BLaER1 treated with 17β-estradiol and CSF1 and Interleukin-3, amounts not matched to agents 10 nM and 100 nM (cell line): ENCODE measurements around the gene PCDH9.

ENCODE experiments used
- H3K27ac ChIP-seq, 11 experiments: shearing (Covaris generic); formaldehyde crosslinking; 2 replicates each; pipeline ENCODE4 v1.8.1; 2022
- H3K27me3 ChIP-seq, 11 experiments: shearing (Covaris generic); formaldehyde crosslinking; 2 replicates each; pipeline ENCODE4 v1.8.1; 2022
- H3K36me3 ChIP-seq, 11 experiments: shearing (Covaris generic); formaldehyde crosslinking; 2 replicates each; pipeline ENCODE4 v1.8.1; 2022
- H3K4me1 ChIP-seq, 10 experiments: shearing (Covaris generic); formaldehyde crosslinking; 2 replicates each; pipeline ENCODE4 v1.8.1; 2022
- H3K4me2 ChIP-seq, 11 experiments: shearing (Covaris generic); formaldehyde crosslinking; 2 replicates each; pipeline ENCODE4 v1.8.1; 2022
- H3K4me3 ChIP-seq, 10 experiments: shearing (Covaris generic); formaldehyde crosslinking; 2 replicates each; pipeline ENCODE4 v1.8.1; 2022
- H3K9ac ChIP-seq, 11 experiments: shearing (Covaris generic); formaldehyde crosslinking; 2 replicates each; pipeline ENCODE4 v1.8.1; 2022
- H3K9me3 ChIP-seq, 11 experiments: shearing (Covaris generic); formaldehyde crosslinking; replicated peaks in 1 of 11; 2 replicates each; pipeline ENCODE4 v1.8.1; 2022
- H4K20me1 ChIP-seq, 11 experiments: shearing (Covaris generic); formaldehyde crosslinking; 2 replicates each; pipeline ENCODE4 v1.8.1; 2022
- Cebpa-rat ChIP-seq, 11 experiments: shearing (Covaris generic); IDR thresholded peaks; 2 replicates each; pipeline ENCODE4 v1.8.1; 2022

PCDH9 gene

DNA sequence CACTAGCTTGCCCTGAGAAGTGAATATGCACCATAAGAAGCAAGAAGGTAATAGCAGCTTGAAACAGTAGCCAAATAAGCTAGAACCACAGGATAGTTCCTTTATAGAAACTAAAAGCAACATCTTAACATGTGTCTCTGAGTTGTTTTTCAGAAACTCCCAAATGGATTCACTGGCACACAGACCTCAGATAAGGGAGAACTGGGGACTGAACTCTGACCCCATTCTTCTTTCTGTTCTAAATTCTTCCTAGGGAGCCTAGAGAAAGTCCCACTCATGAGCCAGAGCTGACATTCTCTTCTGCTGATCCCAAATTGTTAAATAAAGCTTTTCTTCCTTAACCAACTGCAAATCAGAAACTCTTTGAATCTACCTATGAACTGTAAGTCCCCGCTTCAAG lies 146.1 kb downstream of the PCDH9 start:
- H3K4me3 ChIP-seq: no peak overlapping the region
- no peak for TF ChIP-seq Cebpa-rat (IDR thresholded peaks at IDR 0.05)
- H3K4me1 ChIP-seq: no peaks in the 10 kb centered on the region
- H3K9ac ChIP-seq: no peak overlapping the region
- H4K20me1 ChIP-seq: no peaks in the 10 kb centered on the region
- H3K36me3 ChIP-seq: no peaks in the 10 kb centered on the region
- no peaks in the 10 kb centered on the region for H3K9me3 ChIP-seq
- H3K4me2 ChIP-seq: no peak overlapping the region
- no peaks in the 10 kb centered on the region for H3K27me3 ChIP-seq
- no peak overlapping the region for H3K27ac ChIP-seq

DNA sequence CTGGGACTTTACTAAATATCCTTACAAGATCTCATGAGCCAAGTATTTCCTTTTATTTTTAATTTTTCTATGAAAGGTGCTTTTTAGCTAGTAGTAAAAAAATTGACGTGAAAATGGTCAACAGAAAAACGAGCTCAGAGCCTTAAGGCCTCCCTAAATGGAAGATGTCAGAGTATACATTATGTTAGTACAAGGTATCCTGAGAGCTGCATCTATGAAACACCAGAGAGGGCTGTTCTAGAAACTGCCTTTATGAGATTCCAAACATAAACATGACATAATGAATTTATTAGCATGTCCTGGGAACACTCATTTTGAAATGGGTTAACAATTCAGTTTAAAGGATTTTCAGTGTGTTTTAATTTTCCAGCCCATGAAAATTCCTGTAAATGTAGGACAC lies 146.6 kb downstream of the PCDH9 start:
- Histone ChIP-seq H3K27me3 (no peaks in the 10 kb centered on the region), H3K9ac (no peak overlapping the region), H3K4me1 (no peaks in the 10 kb centered on the region; a peak in 1 of 20 replicates), H3K27ac (no peak overlapping the region), H3K4me2 (no peak overlapping the region), H3K36me3 (no peaks in the 10 kb centered on the region), H3K4me3 (no peak overlapping the region), H3K9me3 (no peaks in the 10 kb centered on the region), H4K20me1 (no peaks in the 10 kb centered on the region)
- TF ChIP-seq Cebpa-rat (IDR thresholded peaks at IDR 0.05): no peak

- Histone ChIP-seq H4K20me1 (no peaks in the 10 kb centered on the region), H3K4me1 (peaks cover 0 to 15% (median 9%) of the 10 kb centered on the region in 10 experiments; a peak in 11 of 20 replicates), H3K4me2 (no peak overlapping the region), H3K9ac (no peak overlapping the region), H3K36me3 (no peaks in the 10 kb centered on the region), H3K27me3 (no peaks in the 10 kb centered on the region), H3K27ac (no peak overlapping the region), H3K4me3 (no peak overlapping the region), H3K9me3 (no peaks in the 10 kb centered on the region)
- TF ChIP-seq Cebpa-rat (IDR thresholded peaks at IDR 0.05): no peak
Measured at GRCh38 chr13:67080351-67080750, 149.8 kb downstream of the PCDH9 start.

DNA sequence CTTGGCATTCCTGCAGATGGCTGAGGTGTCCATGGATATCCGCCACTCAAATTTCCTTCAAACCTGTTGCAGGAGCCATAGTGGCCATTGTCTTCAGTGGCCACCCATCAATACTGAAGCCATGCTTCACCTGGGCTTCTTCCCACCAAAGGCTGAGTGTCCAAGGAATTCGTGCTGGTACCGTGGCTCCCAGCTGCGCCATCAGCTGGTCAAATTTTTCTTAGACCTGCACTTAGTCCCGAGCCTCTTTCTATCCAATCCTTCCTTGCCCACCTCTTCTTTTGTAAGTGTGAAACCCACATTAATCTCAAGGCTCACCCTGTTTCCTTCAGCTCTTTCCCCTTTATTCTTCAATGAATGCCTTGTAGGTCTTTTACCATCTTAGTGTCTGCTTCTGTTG lies 152.1 kb downstream of the PCDH9 start:
- Histone ChIP-seq H3K9ac (no peak overlapping the region), H4K20me1 (no peaks in the 10 kb centered on the region), H3K4me1 (peaks cover 0 to 25% (median 11%) of the 10 kb centered on the region in 10 experiments; a peak in 12 of 20 replicates), H3K36me3 (no peaks in the 10 kb centered on the region), H3K9me3 (no peaks in the 10 kb centered on the region), H3K4me3 (no peak overlapping the region), H3K27ac (no peak overlapping the region), H3K27me3 (no peaks in the 10 kb centered on the region), H3K4me2 (0 out of 22 replicates have a peak overlapping the region, but pooled peaks of 1 of the 11 experiments have one; percentile 5)
- no peak for TF ChIP-seq Cebpa-rat (IDR thresholded peaks at IDR 0.05)

- H3K27me3 ChIP-seq: no peaks in the 10 kb centered on the region
- H3K4me2 ChIP-seq: peak overlapping the region in 1 of 11 experiments; percentile 38; a peak in 1 of 22 replicates
- H3K27ac ChIP-seq: no peak overlapping the region
- H3K9ac ChIP-seq: no peak overlapping the region
- H3K36me3 ChIP-seq: no peaks in the 10 kb centered on the region
- no peaks in the 10 kb centered on the region for H4K20me1 ChIP-seq
- peaks cover 0 to 29% (median 11%) of the 10 kb centered on the region in 10 experiments; a peak in 15 of 20 replicates for H3K4me1 ChIP-seq
- H3K9me3 ChIP-seq: no peaks in the 10 kb centered on the region
- TF ChIP-seq Cebpa-rat (IDR thresholded peaks at IDR 0.05): no peak
- H3K4me3 ChIP-seq: no peak overlapping the region
Measured at GRCh38 chr13:67077132-67077531, 153.0 kb downstream of the PCDH9 start.

GRCh38 chr13:67076378-67076777 lies 153.8 kb downstream of the PCDH9 start:
- Histone ChIP-seq H3K4me1 (peaks cover 0 to 33% (median 12%) of the 10 kb centered on the region in 10 experiments; a peak in 15 of 20 replicates), H3K4me3 (no peak overlapping the region), H3K36me3 (no peaks in the 10 kb centered on the region), H3K4me2 (peak overlapping the region in 3 of 11 experiments; percentile 13 to 38 (median 32); a peak in 4 of 22 replicates), H3K9me3 (no peaks in the 10 kb centered on the region), H3K27me3 (no peaks in the 10 kb centered on the region), H3K27ac (no peak overlapping the region), H3K9ac (no peak overlapping the region), H4K20me1 (no peaks in the 10 kb centered on the region)
- TF ChIP-seq Cebpa-rat (IDR thresholded peaks at IDR 0.05): no peak

DNA sequence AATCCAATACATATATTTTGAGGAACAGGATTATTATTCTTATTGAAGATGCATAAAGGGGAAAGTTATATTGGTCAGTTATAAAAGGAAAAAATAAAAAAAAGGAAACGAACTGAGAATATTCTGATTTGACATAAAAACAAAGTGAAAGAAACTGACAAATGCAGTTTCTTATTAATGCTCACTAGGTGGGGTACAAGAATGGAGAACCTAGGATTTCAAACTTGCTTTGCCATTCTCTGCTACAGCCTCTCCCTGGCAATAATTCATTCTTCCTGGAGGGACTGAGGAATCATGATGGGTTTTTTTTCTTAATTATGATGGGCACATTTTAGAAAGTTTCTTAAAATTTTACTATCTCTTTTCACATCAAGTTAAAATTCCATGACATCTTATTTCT lies 154.9 kb downstream of the PCDH9 start:
- Histone ChIP-seq H3K27ac (no peak overlapping the region), H3K4me2 (peak overlapping the region in 5 of 11 experiments; percentile 17 to 40 (median 21); a peak in 3 of 22 replicates)
- TF ChIP-seq Cebpa-rat (IDR thresholded peaks at IDR 0.05): no peak

DNA sequence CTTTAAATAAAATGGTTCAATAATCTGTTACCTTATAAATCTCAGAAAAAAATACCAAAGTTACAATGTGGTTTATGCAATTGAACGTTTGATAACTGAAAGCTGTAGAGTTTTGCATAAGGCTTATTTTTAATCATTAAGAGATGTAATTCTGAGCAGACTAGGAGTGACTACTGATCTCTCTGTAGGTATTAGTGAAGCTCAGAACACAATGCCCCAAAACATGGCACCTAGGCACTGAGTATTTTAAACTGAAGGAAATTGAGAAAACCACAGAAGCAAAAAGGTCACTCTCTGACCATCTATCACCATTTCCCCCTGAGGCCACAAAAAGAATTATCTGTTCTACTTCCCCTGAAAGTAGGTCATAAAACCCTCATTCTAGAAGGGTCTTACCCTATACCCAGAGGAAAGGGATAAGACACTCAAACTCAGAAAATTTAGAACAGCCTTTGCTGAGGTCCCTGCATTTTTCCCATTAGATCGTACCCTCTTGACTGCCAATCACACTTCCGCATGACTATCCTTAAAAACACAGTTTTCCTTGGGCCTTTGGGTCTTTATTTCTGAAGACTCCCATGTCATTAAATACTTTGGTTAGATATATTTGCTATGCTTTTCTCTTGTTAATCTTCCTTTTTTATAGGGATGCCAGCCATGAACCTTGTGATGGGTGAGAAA lies 158.1 kb downstream of the PCDH9 start:
- no peaks in the 10 kb centered on the region for H3K27me3 ChIP-seq
- H3K9ac ChIP-seq: no peak overlapping the region
- TF ChIP-seq Cebpa-rat (IDR thresholded peaks at IDR 0.05): no peak
- H3K4me3 ChIP-seq: no peak overlapping the region
- no peaks in the 10 kb centered on the region for H4K20me1 ChIP-seq
- H3K9me3 ChIP-seq: no peaks in the 10 kb centered on the region
- peaks cover 0 to 33% (median 12%) of the 10 kb centered on the region in 10 experiments; a peak in 13 of 20 replicates for H3K4me1 ChIP-seq
- H3K36me3 ChIP-seq: no peaks in the 10 kb centered on the region
- H3K4me2 ChIP-seq: peak overlapping the region in 5 of 11 experiments; percentile 2 to 53 (median 34); a peak in 4 of 22 replicates
- H3K27ac ChIP-seq: no peak overlapping the region

More for the DNA sequence above, 154.9 kb downstream of the PCDH9 start:
- no peak overlapping the region for H3K9ac ChIP-seq
- H4K20me1 ChIP-seq: no peaks in the 10 kb centered on the region
- H3K4me3 ChIP-seq: no peak overlapping the region
- no peaks in the 10 kb centered on the region for H3K36me3 ChIP-seq
- H3K4me1 ChIP-seq: peaks cover 0 to 33% (median 12%) of the 10 kb centered on the region in 10 experiments; a peak in 15 of 20 replicates
- no peaks in the 10 kb centered on the region for H3K27me3 ChIP-seq
- no peaks in the 10 kb centered on the region for H3K9me3 ChIP-seq

DNA sequence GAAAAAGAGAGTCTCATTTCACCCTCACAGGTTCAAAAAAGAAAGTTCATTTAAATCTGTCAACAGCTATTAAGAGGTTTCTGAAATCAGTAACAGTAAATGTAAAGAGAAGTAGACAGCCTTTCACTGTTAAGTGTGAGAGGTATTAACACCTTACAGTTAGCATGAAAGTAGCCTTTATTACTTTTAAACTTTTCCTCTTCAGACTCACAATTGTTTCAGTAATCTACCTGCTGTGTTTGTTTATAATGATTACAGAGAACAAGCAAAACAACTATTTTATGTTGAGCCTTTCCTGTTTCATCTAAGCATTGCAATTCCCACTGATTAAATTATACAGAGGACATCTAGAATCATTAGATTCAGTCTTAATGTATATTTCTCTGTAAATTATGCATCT lies 159.8 kb downstream of the PCDH9 start:
- Histone ChIP-seq H3K9ac (no peak overlapping the region), H3K9me3 (no peaks in the 10 kb centered on the region), H3K4me1 (peaks cover 0 to 18% (median 5%) of the 10 kb centered on the region in 10 experiments; a peak in 9 of 20 replicates), H4K20me1 (no peaks in the 10 kb centered on the region), H3K4me3 (no peak overlapping the region), H3K36me3 (no peaks in the 10 kb centered on the region), H3K27me3 (no peaks in the 10 kb centered on the region), H3K4me2 (no peak overlapping the region), H3K27ac (no peak overlapping the region)
- TF ChIP-seq Cebpa-rat (IDR thresholded peaks at IDR 0.05): no peak
